GM21528 (cell line): ENCODE measurements around the gene PTPRC.

Experiments used
- ATAC-seq: cut with Tn5 transposase; IDR thresholded peaks from one replicate; pipeline ENCODE4 v1.9.1; 2021; ENCODE audit warnings: mild to moderate bottlenecking, moderate library complexity; ENCODE audit not compliant: unreplicated experiment, low FRiP score

The PTPRC gene

DNA sequence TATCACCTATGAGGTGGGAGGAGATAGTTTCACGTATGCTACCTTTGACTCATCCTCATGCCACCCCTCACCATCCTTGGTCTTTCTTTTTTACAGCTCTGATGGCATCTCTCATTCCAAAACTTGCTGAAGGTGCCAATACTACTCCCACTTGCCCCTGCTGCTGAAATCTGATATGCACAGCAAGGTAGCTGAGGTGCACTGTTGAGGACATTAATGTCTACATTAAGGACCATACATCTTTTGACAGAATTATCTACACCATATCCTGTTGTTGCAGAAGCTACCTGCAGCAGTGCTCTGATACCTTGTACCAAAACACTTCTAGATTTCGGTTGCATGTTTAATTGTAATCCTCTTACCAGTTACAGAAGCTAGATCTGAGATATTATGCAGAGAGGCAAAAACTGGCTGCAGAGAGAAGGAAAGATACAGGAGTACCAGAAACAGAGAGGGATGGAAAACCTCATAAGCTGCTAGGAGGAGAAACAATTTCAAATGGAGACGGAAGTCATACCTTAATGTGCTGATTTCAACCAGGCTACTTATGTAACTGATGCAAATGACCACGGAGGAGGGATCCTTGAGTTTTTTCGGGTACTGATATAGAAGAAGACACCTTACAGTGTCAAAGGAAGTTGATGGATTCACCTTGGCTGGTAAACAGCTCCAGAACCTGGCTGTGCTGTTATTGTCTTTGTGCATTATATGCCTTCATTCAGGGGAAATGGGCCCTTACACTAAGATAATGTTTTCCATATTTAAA is 19.3 kb upstream of the PTPRC start:
- no peak for ATAC-seq

- ATAC-seq = no peak
These were observed 18.6 kb upstream of the PTPRC start for GRCh38 chr1:198620218-198620617.

GRCh38 chr1:198620951-198621824 is 17.7 kb upstream of the PTPRC start:
- ATAC-seq = peak; percentile 84

- ATAC-seq = no peak
These were observed 16.8 kb upstream of the PTPRC start for GRCh38 chr1:198622001-198622400.

- ATAC-seq = peak; percentile 20
These were observed 14.8 kb upstream of the PTPRC start for GRCh38 chr1:198623752-198624647.

- ATAC-seq = no peak
These were observed 14.2 kb upstream of the PTPRC start for GRCh38 chr1:198624648-198624980.

DNA sequence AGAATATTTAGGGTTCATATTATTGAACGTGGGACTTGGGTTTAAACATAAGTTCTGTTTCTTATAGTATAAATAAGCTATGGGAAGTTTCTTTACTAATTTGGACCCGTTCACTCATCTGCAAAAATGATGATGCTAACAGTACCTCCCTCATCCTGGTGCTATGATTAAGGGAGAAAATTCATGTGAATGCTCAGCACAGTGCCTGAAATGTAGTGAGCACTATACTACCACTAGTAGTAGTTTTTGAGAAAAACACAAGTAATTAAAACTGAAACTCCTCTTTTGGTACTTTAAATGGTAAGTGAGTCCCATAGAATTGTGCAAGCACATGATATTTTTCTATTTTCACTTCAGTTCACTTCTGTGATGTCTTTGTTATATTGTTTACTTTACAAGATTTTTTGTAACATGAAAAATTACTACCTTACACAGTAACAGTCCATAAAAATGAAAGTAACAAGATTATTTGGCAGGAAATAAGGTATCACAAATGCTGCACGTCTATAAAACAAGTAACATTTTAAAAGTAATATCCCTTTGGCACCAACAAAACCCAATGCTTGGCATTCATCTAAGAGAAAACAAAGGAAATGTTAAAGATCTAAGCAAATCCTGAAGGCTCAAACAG is 11.3 kb upstream of the PTPRC start:
- no peak for ATAC-seq

DNA sequence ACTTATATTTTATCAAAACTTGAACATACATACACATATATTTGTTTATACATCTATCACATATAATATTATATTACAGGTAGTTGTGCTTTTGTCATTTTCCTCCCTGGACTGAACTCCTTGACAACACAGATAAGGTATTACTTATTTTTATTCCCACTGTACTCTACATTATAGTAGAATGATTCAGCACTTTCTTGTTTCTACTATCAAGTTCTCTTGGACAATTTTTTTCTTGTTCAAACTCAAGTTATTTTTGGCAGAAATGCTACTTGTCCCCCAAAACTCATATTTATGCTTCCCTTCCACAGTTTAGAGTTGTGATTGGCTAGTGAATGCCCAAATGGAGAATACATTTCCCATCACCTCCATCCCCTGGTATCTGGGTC is 10.8 kb upstream of the PTPRC start:
- ATAC-seq = no peak

DNA sequence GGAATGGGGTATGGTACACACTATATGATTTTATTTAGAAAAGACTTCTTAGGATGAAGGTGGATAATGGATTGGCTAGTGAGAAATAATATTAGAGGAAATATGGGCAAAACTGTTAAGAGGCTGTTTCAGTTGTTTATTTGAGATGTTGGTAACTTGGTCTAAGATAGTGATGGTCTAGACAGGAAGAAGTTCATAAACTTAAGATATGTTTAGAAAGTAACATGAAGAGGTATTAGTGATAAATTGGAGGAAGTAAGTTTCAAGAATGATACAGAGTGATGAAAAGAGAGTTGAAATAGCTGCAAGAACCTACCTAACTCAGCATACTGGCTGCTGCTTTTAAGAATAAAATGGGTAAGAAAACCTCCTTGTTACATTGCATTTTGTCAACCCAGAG is 9.2 kb upstream of the PTPRC start:
- no peak for ATAC-seq

DNA sequence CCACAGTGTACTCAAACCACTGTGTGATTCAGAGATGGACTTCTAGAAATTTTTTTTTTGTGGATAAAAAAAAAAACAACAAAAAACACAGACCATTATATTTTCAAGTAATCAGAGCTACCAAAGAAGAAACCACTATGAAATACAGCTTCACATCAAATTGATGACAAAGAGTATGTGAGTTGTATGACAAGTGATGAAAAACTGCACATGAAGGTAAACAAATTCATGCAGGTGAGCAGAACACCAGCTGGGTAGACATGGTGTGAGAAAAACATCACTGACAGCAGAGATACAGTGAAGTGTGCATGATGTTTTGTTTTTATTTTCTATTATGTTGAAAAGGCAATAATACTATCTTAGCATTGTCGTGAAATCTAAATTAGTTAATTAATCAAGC is 8.0 kb upstream of the PTPRC start:
- ATAC-seq = no peak

GRCh38 chr1:198631292-198631691 is 7.5 kb upstream of the PTPRC start:
- ATAC-seq = no peak

DNA sequence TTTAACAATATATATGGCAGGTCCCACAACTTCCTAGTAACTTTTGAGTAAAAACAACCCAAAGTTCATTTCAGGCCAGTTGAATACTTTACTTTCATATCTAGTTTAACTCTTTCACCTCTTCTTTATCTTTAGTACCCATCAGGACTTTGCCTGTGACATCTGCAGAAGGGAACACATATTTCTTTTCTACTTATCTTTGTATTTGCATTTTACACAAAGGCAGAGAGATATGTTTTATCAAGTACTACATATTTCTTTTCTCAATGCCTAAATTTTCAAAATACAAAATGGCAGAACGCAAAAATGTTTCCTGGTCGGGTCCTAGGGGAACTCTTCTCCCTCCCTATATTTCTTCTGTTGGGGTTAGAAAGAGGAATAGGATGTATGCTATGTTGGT is 6.8 kb upstream of the PTPRC start:
- no peak for ATAC-seq

GRCh38 chr1:198633675-198634121 is 5.1 kb upstream of the PTPRC start:
- no peak for ATAC-seq

- no peak for ATAC-seq
These were observed 2.9 kb upstream of the PTPRC start for GRCh38 chr1:198635964-198636363.

DNA sequence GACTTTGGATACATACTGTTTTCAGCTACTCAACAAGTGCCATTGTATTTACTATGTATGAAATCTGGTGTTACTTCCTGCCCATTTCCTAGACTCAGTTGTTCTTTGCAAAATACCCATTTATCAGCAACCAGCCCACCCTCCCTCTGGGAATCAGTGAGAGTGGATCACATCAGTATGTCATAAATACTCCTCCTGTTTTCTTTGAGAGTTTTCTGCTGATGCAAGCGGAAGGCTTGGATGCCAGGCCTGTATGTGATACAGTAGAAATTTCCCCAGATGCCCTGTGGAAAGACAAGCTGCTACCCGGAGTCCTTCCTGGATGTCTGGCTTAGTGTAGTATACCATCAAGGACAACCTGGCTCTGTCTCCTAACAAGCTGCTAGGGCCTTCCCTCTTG is 2.4 kb upstream of the PTPRC start:
- no peak for ATAC-seq

- ATAC-seq = no peak
These were observed 1.7 kb upstream of the PTPRC start for GRCh38 chr1:198637157-198637556.

DNA sequence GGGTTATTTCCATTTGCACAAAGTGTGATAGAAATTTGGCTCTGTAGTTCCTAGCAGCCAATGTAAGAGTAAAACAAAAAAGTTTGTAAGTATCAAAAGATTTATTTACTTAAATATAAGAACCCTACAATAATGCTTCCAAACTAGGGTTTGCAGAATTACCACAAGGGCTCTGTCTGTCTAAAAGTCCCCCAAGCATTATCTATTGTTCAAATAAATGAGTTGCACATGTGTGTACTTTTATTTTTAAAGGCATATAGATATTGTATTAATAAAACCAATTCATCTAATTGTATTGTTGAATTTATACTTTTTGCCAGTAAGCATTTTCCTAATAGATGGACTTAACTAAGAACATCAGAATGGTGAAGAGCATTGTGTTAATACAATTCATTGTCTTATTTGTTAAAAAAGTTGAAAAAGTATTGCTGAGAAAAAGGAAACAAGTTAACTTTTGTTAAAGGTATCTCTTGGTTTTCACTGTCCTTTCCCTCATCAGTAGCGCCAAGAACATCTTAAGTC is 863 bp upstream of the PTPRC start:
- no peak for ATAC-seq

DNA sequence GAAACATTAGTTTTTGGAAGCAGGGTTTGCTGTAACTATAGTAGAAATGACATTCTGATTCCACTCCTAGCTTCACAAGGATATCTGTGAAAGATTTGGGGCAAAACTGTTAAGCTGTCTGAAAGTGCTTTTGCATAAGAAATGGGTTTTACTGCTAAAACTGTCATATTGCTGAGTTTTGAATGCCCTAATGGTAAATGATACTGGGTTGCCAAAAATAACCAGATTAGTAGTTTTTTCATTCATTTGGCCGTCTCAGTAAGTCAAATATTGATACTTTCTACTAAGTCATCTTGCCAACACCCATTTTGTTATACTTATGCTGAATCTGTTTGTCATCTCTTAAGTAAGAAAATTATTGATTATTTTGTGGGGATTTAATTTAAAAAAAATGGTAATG is 399 bp upstream of the PTPRC start:
- ATAC-seq = peak; percentile 26

DNA sequence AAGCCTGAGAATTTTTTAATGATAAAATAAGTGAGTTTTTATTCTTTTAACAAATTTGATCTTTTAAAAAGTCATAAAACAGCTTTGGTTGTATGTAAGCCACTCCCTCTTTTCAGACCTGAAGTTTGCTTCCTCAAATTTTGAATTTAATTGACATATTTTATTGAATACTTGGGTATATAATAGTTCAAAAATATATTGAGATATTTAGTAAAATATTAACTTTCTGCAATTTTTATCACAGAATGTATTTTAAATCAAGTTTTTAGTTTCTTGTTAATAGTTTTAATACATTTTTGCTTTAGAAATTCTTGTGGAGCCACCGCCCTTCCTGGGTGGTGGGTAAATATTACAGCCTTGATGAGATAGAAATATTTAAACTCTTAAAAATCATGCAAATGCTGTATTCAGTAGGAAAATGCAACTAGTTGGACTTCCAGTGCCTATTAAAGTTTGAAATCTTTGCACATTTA is 867 bp downstream of the PTPRC start:
- ATAC-seq = no peak

- ATAC-seq = no peak
These were observed 1.3 kb downstream of the PTPRC start for GRCh38 chr1:198640174-198640573.
